ENCODE results near the gene RDH5.

GRCh38 chr12:55671746-55672145 lies 48.4 kb upstream of the RDH5 start:
- TF ChIP-seq, protein P1, sequence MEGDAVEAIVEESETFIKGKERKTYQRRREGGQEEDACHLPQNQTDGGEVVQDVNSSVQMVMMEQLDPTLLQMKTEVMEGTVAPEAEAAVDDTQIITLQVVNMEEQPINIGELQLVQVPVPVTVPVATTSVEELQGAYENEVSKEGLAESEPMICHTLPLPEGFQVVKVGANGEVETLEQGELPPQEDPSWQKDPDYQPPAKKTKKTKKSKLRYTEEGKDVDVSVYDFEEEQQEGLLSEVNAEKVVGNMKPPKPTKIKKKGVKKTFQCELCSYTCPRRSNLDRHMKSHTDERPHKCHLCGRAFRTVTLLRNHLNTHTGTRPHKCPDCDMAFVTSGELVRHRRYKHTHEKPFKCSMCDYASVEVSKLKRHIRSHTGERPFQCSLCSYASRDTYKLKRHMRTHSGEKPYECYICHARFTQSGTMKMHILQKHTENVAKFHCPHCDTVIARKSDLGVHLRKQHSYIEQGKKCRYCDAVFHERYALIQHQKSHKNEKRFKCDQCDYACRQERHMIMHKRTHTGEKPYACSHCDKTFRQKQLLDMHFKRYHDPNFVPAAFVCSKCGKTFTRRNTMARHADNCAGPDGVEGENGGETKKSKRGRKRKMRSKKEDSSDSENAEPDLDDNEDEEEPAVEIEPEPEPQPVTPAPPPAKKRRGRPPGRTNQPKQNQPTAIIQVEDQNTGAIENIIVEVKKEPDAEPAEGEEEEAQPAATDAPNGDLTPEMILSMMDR (IDR thresholded peaks at IDR 0.05; ENCODE audit: insufficient read depth, low read length, poor library complexity, severe bottlenecking): no peak
- no peak for TF ChIP-seq EZH2phosphoT487 (conservative IDR thresholded peaks at IDR 0.05; ENCODE audit: low read length)

All from SU-DHL-6 (cell line).